Measurements from ENCODE around the gene UBB. TPM values are rescaled to one million over a fixed set of nuclear protein-coding genes. Genes with fewer than 3 reads are reported as not detected.

Gene UBB
- polyA plus RNA-seq, 3 donors, result 1,176 to 1,365 (median 1,282) TPM

DNA sequence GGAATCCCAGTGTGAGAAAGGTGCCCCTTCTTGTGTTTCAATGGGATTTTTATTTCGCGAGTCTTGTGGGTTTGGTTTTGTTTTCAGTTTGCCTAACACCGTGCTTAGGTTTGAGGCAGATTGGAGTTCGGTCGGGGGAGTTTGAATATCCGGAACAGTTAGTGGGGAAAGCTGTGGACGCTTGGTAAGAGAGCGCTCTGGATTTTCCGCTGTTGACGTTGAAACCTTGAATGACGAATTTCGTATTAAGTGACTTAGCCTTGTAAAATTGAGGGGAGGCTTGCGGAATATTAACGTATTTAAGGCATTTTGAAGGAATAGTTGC, 567 bp downstream of the UBB start:
- Mint-ChIP-seq H3K4me3 (peak overlapping the region; percentile 92 to 96), H3K4me1 (peaks cover 28% of the 10 kb centered on the region), H3K9me3 (no peaks in the 10 kb centered on the region), H3K27ac (peak overlapping the region; percentile 97 to 100 (median 99)), H3K27me3 (ENCODE audit: low read depth in 3 of 3) (peaks cover 3 to 10% (median 8%) of the 10 kb centered on the region in 3 donors), H3K36me3 (peaks cover 22% of the 10 kb centered on the region in 2 donors)
- peak in 2 of 3 donors; percentile 15 to 77 for DNase-seq
- peak overlapping the region; percentile 72 to 85 (median 74) for H3K4me3 ChIP-seq (replicated peaks in 1 of 3; ENCODE audit: low read depth in 2 of 3, low read length in 3 of 3)
- peak overlapping the region; percentile 86 for H3K4me2 ChIP-seq (replicated peaks; ENCODE audit: extremely low read depth, low read length, poor library complexity, severe bottlenecking)
- H3K9me3 ChIP-seq (replicated peaks in 1 of 2; ENCODE audit: control insufficient read depth in 1 of 2, insufficient read depth in 1 of 2, low read length in 2 of 2), result no peaks in the 10 kb centered on the region
- H3K79me2 ChIP-seq (ENCODE audit: insufficient read depth, low read length), result peaks cover 27% of the 10 kb centered on the region
- H3K27me3 ChIP-seq (ENCODE audit: control insufficient read depth in 2 of 2, insufficient read depth in 2 of 2, low read length in 2 of 2), result peaks cover 0 to 2% of the 10 kb centered on the region in 2 donors
- peaks cover 21 to 30% of the 10 kb centered on the region in 2 donors for H3K4me1 ChIP-seq (ENCODE audit: control insufficient read depth in 1 of 2, insufficient read depth in 2 of 2, low read length in 2 of 2)
- no peak for TF ChIP-seq CTCF (IDR thresholded peaks at IDR 0.05)
- H3K27ac ChIP-seq (ENCODE audit: low read depth in 1 of 2, low read length in 2 of 2), result peak overlapping the region; percentile 80 to 92
- peaks cover 17 to 20% of the 10 kb centered on the region in 2 donors for H3K36me3 ChIP-seq (replicated peaks in 1 of 2; ENCODE audit: control insufficient read depth in 1 of 2, insufficient read depth in 2 of 2, low read length in 2 of 2)
- peak overlapping the region; percentile 71 for H3K9ac ChIP-seq (ENCODE audit: insufficient read depth, low read length, poor library complexity, severe bottlenecking)
- peaks cover 31% of the 10 kb centered on the region for H4K20me1 ChIP-seq (ENCODE audit: insufficient read depth, low read length)
- intact Hi-C loops (cut with micrococcal nuclease), result loop anchor here (2.0 to 10.0 kb wide), 5 partner anchors 33 to 167 kb away; partner anchors contain the start of genes NCOR1 (in 1 of the 2), PIGL (in 1 of the 2) and TRPV2 (in 1 of the 2)
- 1% methylated on average over 11 of the region's 14 CpGs for WGBS (ENCODE audit: insufficient coverage)
- peak overlapping the region; percentile 93 for H2AFZ ChIP-seq (ENCODE audit: insufficient read depth, low read depth, low read length, poor library complexity, severe bottlenecking)

DNA sequence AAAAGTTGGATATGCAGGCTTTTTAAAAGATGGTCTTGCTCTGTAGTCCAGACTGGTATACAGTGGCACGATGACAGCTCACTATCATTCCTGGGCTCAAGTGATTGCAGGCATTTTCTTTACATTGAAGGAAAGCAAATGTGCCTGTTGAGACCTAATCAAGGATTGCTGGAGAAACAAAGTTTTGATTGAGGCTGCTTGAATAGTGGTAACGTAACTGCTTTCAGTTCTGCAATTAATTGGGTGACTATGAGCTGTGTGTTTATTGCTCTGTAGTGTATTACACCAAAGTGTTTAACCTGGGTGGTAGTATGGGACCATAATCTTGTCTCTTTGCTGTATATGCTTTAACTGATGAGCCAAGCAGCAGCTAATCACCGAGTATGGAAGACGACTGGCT, 2.3 kb downstream of the UBB start:
- Histone ChIP-seq H4K20me1 (ENCODE audit: insufficient read depth, low read length) (peaks cover 31% of the 10 kb centered on the region), H3K79me2 (ENCODE audit: insufficient read depth, low read length) (peaks cover 27% of the 10 kb centered on the region), H3K4me1 (ENCODE audit: control insufficient read depth in 1 of 2, insufficient read depth in 2 of 2, low read length in 2 of 2) (peaks cover 29 to 40% of the 10 kb centered on the region in 2 donors), H3K36me3 (replicated peaks in 1 of 2; ENCODE audit: control insufficient read depth in 1 of 2, insufficient read depth in 2 of 2, low read length in 2 of 2) (peaks cover 17 to 20% of the 10 kb centered on the region in 2 donors), H2AFZ (ENCODE audit: insufficient read depth, low read depth, low read length, poor library complexity, severe bottlenecking) (no peak overlapping the region), H3K9me3 (replicated peaks in 1 of 2; ENCODE audit: control insufficient read depth in 1 of 2, insufficient read depth in 1 of 2, low read length in 2 of 2) (no peaks in the 10 kb centered on the region), H3K9ac (ENCODE audit: insufficient read depth, low read length, poor library complexity, severe bottlenecking) (no peak overlapping the region), H3K4me2 (replicated peaks; ENCODE audit: extremely low read depth, low read length, poor library complexity, severe bottlenecking) (no peak overlapping the region), H3K4me3 (replicated peaks in 1 of 3; ENCODE audit: low read depth in 2 of 3, low read length in 3 of 3) (no peak overlapping the region), H3K27me3 (ENCODE audit: control insufficient read depth in 2 of 2, insufficient read depth in 2 of 2, low read length in 2 of 2) (peaks cover 0 to 8% of the 10 kb centered on the region in 2 donors), H3K27ac (ENCODE audit: low read depth in 1 of 2, low read length in 2 of 2) (no peak overlapping the region)
- peaks cover 13 to 24% (median 19%) of the 10 kb centered on the region in 3 donors for H3K27me3 Mint-ChIP-seq (ENCODE audit: low read depth in 3 of 3)
- intact Hi-C loops (cut with micrococcal nuclease), result loop anchor here (5.0 to 10.0 kb wide), 3 partner anchors 132 to 168 kb away; partner anchors contain the start of genes NCOR1 (in 1 of the 2) and PIGL (in 1 of the 2)
- H3K9me3 Mint-ChIP-seq, result no peaks in the 10 kb centered on the region
- H3K4me1 Mint-ChIP-seq, result peaks cover 37% of the 10 kb centered on the region
- no peak for DNase-seq
- 33% methylated on average over 1 of the region's 4 CpGs for WGBS (ENCODE audit: insufficient coverage)
- peaks cover 22% of the 10 kb centered on the region in 2 donors for H3K36me3 Mint-ChIP-seq
- no peak for TF ChIP-seq CTCF (IDR thresholded peaks at IDR 0.05)
- no peak overlapping the region for H3K4me3 Mint-ChIP-seq
- peak overlapping the region in 3 of 7 donors; percentile 29 to 54 (median 34) for H3K27ac Mint-ChIP-seq
